Naive thymus-derived CD8-positive, alpha-beta T cell (primary cell): Measurements from ENCODE around the gene CUEDC2. TPM values are rescaled to one million over a fixed set of nuclear protein-coding genes. Genes with fewer than 3 reads are reported as not detected.
A peak's percentile ranks its signal among the peaks of the same experiment; 100 is the strongest.

Experiments used
- ATAC-seq, 2 donors: fragments of 150-1000 bp; cut with Tn5 transposase in 1 of 2; sonication (Bioruptor Pico), chemical (Tn5 transposase) in 1 of 2; 1 replicate in 1 of 2; 2 replicates in 1 of 2; pipeline ENCODE4 v1.10.0; 2021; ENCODE audit warnings: mild to moderate bottlenecking in 2 of 2, moderate library complexity in 2 of 2
- POLR2A ChIA-PET: fragments of 350-600 bp; sonication (Branson Sonifier 250); formaldehyde crosslinking; loops from one replicate; lab custom pipeline; 2021; ENCODE audit warnings: antibody characterized with exemption; lab: Charles Lee
- DNase-seq, 10 donors: peaks; one replicate each; pipeline versions ENCODE4 v3.0.0 to v3.0.0-alpha.2; 2020 to 2022
- H3K27ac Mint-ChIP-seq, 10 donors: one replicate each; pipeline ENCODE4 v1.8.0; 2020 to 2022; ENCODE audit warnings: mild to moderate bottlenecking in 10 of 10, mixed read lengths in 10 of 10, moderate library complexity in 4 of 10, inconsistent platforms in 1 of 10
- H3K27me3 Mint-ChIP-seq, 5 donors: one replicate each; pipeline ENCODE4 v1.8.0; 2021 to 2022; ENCODE audit warnings: mixed read lengths in 5 of 5
- H3K36me3 Mint-ChIP-seq, 3 donors: one replicate each; pipeline ENCODE4 v1.8.0; 2020 to 2022; ENCODE audit warnings: mixed read lengths in 3 of 3, mild to moderate bottlenecking in 2 of 3, inconsistent platforms in 1 of 3
- H3K4me1 Mint-ChIP-seq, 4 donors: one replicate each; pipeline ENCODE4 v1.8.0; 2021 to 2022; ENCODE audit warnings: mixed read lengths in 4 of 4
- H3K4me3 Mint-ChIP-seq, 10 donors: one replicate each; pipeline ENCODE4 v1.8.0; 2020 to 2022; ENCODE audit warnings: mild to moderate bottlenecking in 10 of 10, mixed read lengths in 10 of 10, moderate library complexity in 6 of 10, inconsistent platforms in 1 of 10
- H3K9me3 Mint-ChIP-seq, 9 donors: one replicate each; pipeline ENCODE4 v1.8.0; 2020 to 2022; ENCODE audit warnings: mixed read lengths in 9 of 9, mild to moderate bottlenecking in 3 of 9, inconsistent platforms in 1 of 9, moderate library complexity in 1 of 9
- polyA plus RNA-seq, 3 donors: library from polyadenylated mRNA; unstranded; fragments of 300-500 nt; fragmentation: Illumina TruSeq; gene quantifications; one replicate each; pipeline ENCODE4 v1.2.3, GENCODE V29; 2021
- total RNA-seq, 8 experiments: library from RNA in 2 of 8; stranded (reverse) in 2 of 8; gene quantifications; one replicate each; pipeline ENCODE4 v1.2.3 and lab custom pipeline; 2021 to 2026

The CUEDC2 gene
- total and polyA plus RNA-seq, 5 experiments from 2014 or later = 36.5 to 76.9 (median 60.6) TPM

DNA sequence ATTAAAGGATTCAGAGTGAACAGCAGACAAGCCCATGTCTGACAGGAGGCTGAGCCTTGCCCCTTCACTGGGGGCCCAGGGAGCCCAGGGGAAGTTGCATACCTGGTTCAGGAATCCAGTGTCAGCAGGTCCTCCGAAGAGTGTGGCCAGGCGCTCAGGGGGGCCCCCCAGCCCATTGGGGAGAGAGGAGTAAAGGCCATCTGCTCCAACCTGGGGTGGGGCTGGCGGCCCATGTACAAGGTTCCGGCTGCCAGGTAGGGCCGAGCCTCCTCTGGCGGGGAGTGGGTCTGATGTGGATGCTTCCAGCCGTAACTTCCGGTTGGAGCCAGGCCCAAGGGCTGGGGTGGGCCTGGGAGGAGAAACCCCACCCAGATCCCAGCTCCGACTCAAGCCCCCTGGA lies 16.1 kb downstream of the CUEDC2 start:
- H3K36me3 Mint-ChIP-seq = no peaks in the 10 kb centered on the region
- no peak overlapping the region for H3K4me3 Mint-ChIP-seq
- peaks cover 21 to 43% (median 39%) of the 10 kb centered on the region in 4 donors for H3K4me1 Mint-ChIP-seq
- POLR2A ChIA-PET = interaction anchor here (1.3 to 1.4 kb wide), 2 partner anchors 20 to 34 kb away, joined by 4 to 5 read pairs; no protein-coding TSS in a partner anchor
- H3K27me3 Mint-ChIP-seq = peaks cover 14 to 41% (median 28%) of the 10 kb centered on the region in 5 donors
- ATAC-seq (no peak), DNase-seq (peak in 1 of 10 donors; percentile 60)
- H3K9me3 Mint-ChIP-seq = no peaks in the 10 kb centered on the region
- H3K27ac Mint-ChIP-seq = no peak overlapping the region

- POLR2A ChIA-PET = no interaction called here
- ATAC-seq = no peak
- DNase-seq = peak in 1 of 10 donors; percentile 59
- H3K27me3 Mint-ChIP-seq = peaks cover 14 to 47% (median 34%) of the 10 kb centered on the region in 5 donors
- H3K4me3 Mint-ChIP-seq = no peak overlapping the region
- H3K4me1 Mint-ChIP-seq = peaks cover 18 to 40% (median 38%) of the 10 kb centered on the region in 4 donors
- no peaks in the 10 kb centered on the region for H3K36me3 Mint-ChIP-seq
- H3K9me3 Mint-ChIP-seq = no peaks in the 10 kb centered on the region
- H3K27ac Mint-ChIP-seq = no peak overlapping the region
Measured at GRCh38 chr10:102414749-102415148, 17.6 kb downstream of the CUEDC2 start.

- no peak overlapping the region for H3K27ac Mint-ChIP-seq
- H3K4me3 Mint-ChIP-seq = no peak overlapping the region
- DNase-seq (no peak), ATAC-seq (no peak)
- peaks cover 18 to 38% (median 35%) of the 10 kb centered on the region in 4 donors for H3K4me1 Mint-ChIP-seq
- no peaks in the 10 kb centered on the region for H3K9me3 Mint-ChIP-seq
- no peaks in the 10 kb centered on the region for H3K36me3 Mint-ChIP-seq
- peaks cover 14 to 47% (median 34%) of the 10 kb centered on the region in 5 donors for H3K27me3 Mint-ChIP-seq
- POLR2A ChIA-PET = interaction anchor here (1.1 to 5.5 kb wide), 2 partner anchors 10 to 16 kb away, joined by 3 to 64 read pairs; partner anchors contain the start of gene NFKB2
Measured at GRCh38 chr10:102413806-102414561, 18.4 kb downstream of the CUEDC2 start.

DNA sequence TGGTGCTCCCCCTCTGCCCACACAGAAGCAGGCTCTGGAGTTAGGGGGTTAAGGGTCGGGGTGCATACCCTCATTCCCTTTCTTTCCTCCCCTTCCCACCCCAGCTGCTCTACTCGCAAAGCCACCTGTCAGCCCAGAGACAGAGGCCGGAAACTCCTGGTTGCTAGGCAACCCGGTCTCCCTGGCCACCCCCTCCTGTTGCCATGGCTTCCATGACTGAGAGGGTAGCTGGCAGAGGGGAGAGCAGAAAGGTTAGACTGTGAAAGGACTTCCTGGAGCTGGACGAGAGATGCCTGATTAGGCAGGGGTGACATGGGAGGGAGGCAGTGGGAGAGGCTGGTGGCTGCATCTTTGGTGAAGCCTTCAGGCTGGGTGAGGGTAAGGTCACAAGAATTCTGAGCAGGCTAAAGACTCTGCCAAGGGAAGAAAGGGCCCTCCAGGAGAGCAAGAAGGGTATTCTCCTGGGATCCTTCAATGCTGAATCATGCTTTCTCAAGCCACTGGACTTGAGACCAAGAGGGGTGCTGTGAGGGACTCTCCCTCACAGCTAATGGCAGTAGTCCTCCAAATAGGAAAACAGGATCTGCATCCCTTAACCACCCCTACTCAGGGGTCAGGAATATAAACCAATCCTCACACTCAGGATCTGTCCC lies 19.2 kb downstream of the CUEDC2 start:
- Mint-ChIP-seq H3K4me3 (peak overlapping the region in 1 of 10 donors; percentile 22), H3K27ac (peak overlapping the region in 5 of 10 donors; percentile 30 to 85 (median 35)), H3K27me3 (peaks cover 14 to 44% (median 30%) of the 10 kb centered on the region in 5 donors), H3K9me3 (no peaks in the 10 kb centered on the region), H3K4me1 (peaks cover 20 to 41% (median 35%) of the 10 kb centered on the region in 4 donors), H3K36me3 (no peaks in the 10 kb centered on the region)
- ATAC-seq (peak in 1 of 2 donors; percentile 24), DNase-seq (peak in 5 of 10 donors; percentile 52 to 83 (median 55))
- POLR2A ChIA-PET = interaction anchor here (0.8 to 5.5 kb wide), 7 partner anchors 8 to 89 kb away, joined by 3 to 64 read pairs (median 4); partner anchors contain the start of genes ACTR1A, C10orf95, FBXL15 and NFKB2

GRCh38 chr10:102412293-102412692 lies 20.1 kb downstream of the CUEDC2 start:
- ATAC-seq (no peak), DNase-seq (no peak)
- H3K27me3 Mint-ChIP-seq = peaks cover 7 to 36% (median 22%) of the 10 kb centered on the region in 5 donors
- no peaks in the 10 kb centered on the region for H3K9me3 Mint-ChIP-seq
- H3K27ac Mint-ChIP-seq = peak overlapping the region in 1 of 10 donors; percentile 75
- peak overlapping the region in 3 of 10 donors; percentile 24 to 85 (median 57) for H3K4me3 Mint-ChIP-seq
- peaks cover 19 to 50% (median 39%) of the 10 kb centered on the region in 4 donors for H3K4me1 Mint-ChIP-seq
- no peaks in the 10 kb centered on the region for H3K36me3 Mint-ChIP-seq
- POLR2A ChIA-PET = interaction anchor here (0.8 to 5.5 kb wide), 5 partner anchors 9 to 90 kb away, joined by 3 to 64 read pairs (median 4); partner anchors contain the start of genes ACTR1A, FBXL15 and NFKB2

DNA sequence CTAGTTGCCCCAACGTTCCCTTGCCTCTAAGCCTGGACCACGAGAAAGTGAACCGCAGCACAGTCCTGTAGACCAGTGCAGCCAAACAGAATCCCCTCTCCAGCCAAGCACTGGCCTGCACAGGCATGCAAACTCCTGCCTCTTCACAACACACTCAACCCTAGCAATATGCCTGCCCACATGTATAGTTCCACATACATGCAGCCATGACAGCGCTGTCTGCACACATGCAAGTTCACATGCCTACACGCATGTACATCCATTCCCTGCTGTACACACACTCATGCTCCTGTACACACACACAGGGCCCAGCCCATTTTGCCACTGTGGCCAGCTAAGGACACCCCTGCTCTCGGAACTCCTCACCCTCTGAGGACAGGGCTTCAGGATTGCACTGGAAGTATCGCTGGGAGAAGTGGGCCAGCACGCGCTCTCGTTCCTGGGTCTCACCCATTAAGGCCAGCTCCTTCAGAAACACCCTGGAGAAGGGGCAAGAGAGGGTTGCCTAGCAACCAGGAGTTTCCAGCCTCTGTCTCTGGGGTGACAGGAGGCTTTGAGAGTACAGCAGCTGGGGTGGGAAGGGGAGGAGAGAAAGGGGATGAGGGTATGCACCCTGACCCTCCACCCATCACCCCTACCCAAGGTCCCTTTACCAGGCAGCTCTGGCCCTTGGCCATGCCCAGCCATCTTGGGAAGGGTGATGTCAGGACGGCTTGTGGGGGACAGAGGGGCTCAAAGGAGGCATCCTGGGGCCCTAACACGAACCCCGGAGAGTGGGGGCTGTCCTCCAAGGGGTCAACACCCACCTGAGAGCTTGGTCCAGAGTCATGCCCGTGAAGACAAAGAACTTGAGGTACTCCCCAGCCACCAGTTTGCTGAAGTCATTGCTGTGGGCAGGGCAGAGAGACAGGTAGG lies 20.8 kb downstream of the CUEDC2 start:
- peak overlapping the region; percentile 65 to 91 (median 82) for H3K4me3 Mint-ChIP-seq
- peak overlapping the region; percentile 60 to 90 (median 76) for H3K27ac Mint-ChIP-seq
- POLR2A ChIA-PET = interaction anchor here (1.7 to 5.5 kb wide), 4 partner anchors 10 to 39 kb away, joined by 4 to 64 read pairs (median 37); partner anchors contain the start of genes C10orf95, FBXL15 and NFKB2
- no peaks in the 10 kb centered on the region for H3K36me3 Mint-ChIP-seq
- DNase-seq = peak in 1 of 10 donors; percentile 59
- no peaks in the 10 kb centered on the region for H3K9me3 Mint-ChIP-seq
- H3K27me3 Mint-ChIP-seq = peaks cover 4 to 32% (median 15%) of the 10 kb centered on the region in 5 donors
- peaks cover 21 to 51% (median 40%) of the 10 kb centered on the region in 4 donors for H3K4me1 Mint-ChIP-seq
- no peak for ATAC-seq

GRCh38 chr10:102410429-102411073 lies 21.8 kb downstream of the CUEDC2 start:
- Mint-ChIP-seq H3K27ac (peak overlapping the region; percentile 66 to 93 (median 84)), H3K9me3 (no peaks in the 10 kb centered on the region), H3K4me3 (peak overlapping the region; percentile 65 to 91 (median 86)), H3K4me1 (peaks cover 25 to 57% (median 40%) of the 10 kb centered on the region in 4 donors), H3K36me3 (no peaks in the 10 kb centered on the region), H3K27me3 (peaks cover 1 to 27% (median 4%) of the 10 kb centered on the region in 5 donors)
- ATAC-seq (peak; percentile 8 to 18), DNase-seq (peak in 9 of 10 donors; percentile 28 to 80 (median 54))
- POLR2A ChIA-PET = interaction anchor here (0.5 to 5.5 kb wide), 10 partner anchors 11 to 178 kb away, joined by 3 to 64 read pairs (median 8); partner anchors contain the start of genes C10orf95, CUEDC2, FBXL15 and NFKB2

- H3K4me3 Mint-ChIP-seq = peak overlapping the region; percentile 65 to 91 (median 86)
- no peak for DNase-seq
- POLR2A ChIA-PET = interaction anchor here (0.5 to 5.5 kb wide), 11 partner anchors 11 to 178 kb away, joined by 3 to 64 read pairs (median 7); partner anchors contain the start of genes C10orf95, CUEDC2, FBXL15 and NFKB2
- no peaks in the 10 kb centered on the region for H3K36me3 Mint-ChIP-seq
- H3K27ac Mint-ChIP-seq = peak overlapping the region; percentile 61 to 93 (median 84)
- peaks cover 25 to 57% (median 40%) of the 10 kb centered on the region in 4 donors for H3K4me1 Mint-ChIP-seq
- no peaks in the 10 kb centered on the region for H3K9me3 Mint-ChIP-seq
- ATAC-seq = no peak
- peaks cover 0 to 27% (median 0%) of the 10 kb centered on the region in 5 donors for H3K27me3 Mint-ChIP-seq
Measured at GRCh38 chr10:102409604-102410428, 22.6 kb downstream of the CUEDC2 start.

DNA sequence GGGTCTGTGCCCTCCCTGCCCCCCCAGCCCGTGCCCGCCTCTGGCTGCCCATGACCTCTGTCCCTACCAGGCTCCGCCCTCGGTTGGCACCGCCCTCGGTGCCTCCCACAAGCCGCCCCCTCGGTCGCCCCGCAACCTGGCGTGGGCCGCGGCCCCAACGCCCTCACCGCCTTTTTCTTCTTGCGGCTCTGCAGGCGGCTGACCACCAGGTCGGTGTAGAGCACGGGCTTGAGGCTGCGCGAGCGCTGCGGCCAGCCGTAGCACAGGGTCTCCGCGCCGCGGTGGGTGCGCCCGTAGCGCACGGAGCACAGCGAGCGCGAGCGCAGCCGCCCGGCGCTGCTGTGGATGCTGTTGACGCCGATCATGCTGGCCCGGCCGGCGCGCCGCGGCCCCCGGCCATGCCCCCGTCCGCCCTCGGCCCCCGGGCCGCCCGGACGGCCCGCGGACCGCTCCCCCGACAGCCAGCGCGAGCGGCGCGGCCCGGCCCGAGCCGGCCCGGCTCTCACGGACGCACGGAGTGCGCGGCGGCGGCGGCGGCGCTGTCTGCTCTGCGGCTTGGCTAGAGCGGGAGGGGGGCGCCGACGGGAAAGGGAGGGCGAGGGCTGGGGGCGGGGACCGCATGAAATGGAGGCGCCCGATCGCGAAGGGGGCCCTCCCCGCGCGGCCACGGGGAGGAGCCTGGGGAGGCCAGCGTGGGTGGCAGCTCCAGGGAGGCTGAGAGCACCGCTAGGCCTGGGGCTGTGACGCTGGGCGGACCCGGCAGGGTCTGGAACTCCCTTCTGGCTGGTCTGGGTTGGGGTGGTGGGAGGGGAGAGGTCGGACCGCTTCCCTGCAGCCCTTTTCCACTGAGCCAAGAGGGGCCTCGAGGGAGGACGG lies 23.4 kb downstream of the CUEDC2 start:
- H3K36me3 Mint-ChIP-seq = no peaks in the 10 kb centered on the region
- H3K4me1 Mint-ChIP-seq = peaks cover 28 to 57% (median 40%) of the 10 kb centered on the region in 4 donors
- DNase-seq (peak in 9 of 10 donors; percentile 60 to 91 (median 81)), ATAC-seq (peak; percentile 75 to 81)
- H3K4me3 Mint-ChIP-seq = peak overlapping the region; percentile 71 to 91 (median 86)
- POLR2A ChIA-PET = interaction anchor here (1.0 to 5.5 kb wide), 8 partner anchors 11 to 92 kb away, joined by 3 to 64 read pairs (median 12); partner anchors contain the start of genes C10orf95, CUEDC2, FBXL15 and NFKB2
- peaks cover 0 to 27% (median 0%) of the 10 kb centered on the region in 5 donors for H3K27me3 Mint-ChIP-seq
- no peaks in the 10 kb centered on the region for H3K9me3 Mint-ChIP-seq
- peak overlapping the region; percentile 64 to 96 (median 89) for H3K27ac Mint-ChIP-seq
